Vagina (tissue), 2 donors: ENCODE results near the gene NCR3LG1. TPM values are rescaled to one million over a fixed set of nuclear protein-coding genes. Genes with fewer than 3 reads are reported as not detected.
A peak's percentile ranks its signal among the peaks of the same experiment; 100 is the strongest.

Experiments
- DNase-seq, 2 donors: peaks; one replicate each; pipeline ENCODE4 v3.0.0-alpha.2; 2017; ENCODE audit errors: extremely low spot score in 2 of 2
- H3K27ac ChIP-seq: fragments of 200-600 bp; sonication (generic); one replicate; pipeline ENCODE4 v1.5.1; 2019
- H3K27me3 ChIP-seq: fragments of 200-600 bp; sonication (generic); one replicate; pipeline ENCODE4 v1.5.1; 2019
- H3K36me3 ChIP-seq, 2 donors: fragments of 200-600 bp; sonication (generic); one replicate each; pipeline ENCODE4 v1.5.1; 2017 to 2019
- H3K4me1 ChIP-seq: fragments of 200-600 bp; sonication (generic); one replicate; pipeline ENCODE4 v1.5.1; 2019
- H3K4me3 ChIP-seq, 2 donors: fragments of 200-600 bp; sonication (generic); 1 replicate in 1 of 2; 2 replicates in 1 of 2; pipeline ENCODE4 v1.5.1; 2016 to 2019
- H3K9me3 ChIP-seq: fragments of 200-600 bp; sonication (generic); one replicate; pipeline ENCODE4 v1.5.1; 2019
- POLR2A ChIP-seq, 2 donors: fragments of 450-650 bp; IDR thresholded peaks; one replicate each; pipeline ENCODE4 v1.6.1; 2017; ENCODE audit warnings: antibody characterized with exemption in 2 of 2, mild to moderate bottlenecking in 2 of 2, moderate library complexity in 2 of 2
- POLR2AphosphoS5 ChIP-seq, 2 donors: sonication (generic); formaldehyde crosslinking; IDR thresholded peaks; one replicate each; pipeline ENCODE4 v1.9.0; 2017; ENCODE audit warnings: antibody characterized with exemption in 2 of 2, mild to moderate bottlenecking in 2 of 2, low read depth in 1 of 2; ENCODE audit not compliant: insufficient read depth in 1 of 2
- intact Hi-C: fragments of 100-400 bp; cut with DNase I; formaldehyde crosslinking; loops from one replicate; pipeline ENCODE4 v1.15.1; 2023
- total RNA-seq: library from RNA; depleted of rRNA; stranded (reverse); fragments of >200 nt; gene quantifications from one replicate; pipeline ENCODE4 v1.2.3, GENCODE V29; 2016
- TF ChIP-seq, protein P1 (sequence below), 3 experiments: fragments of 450-650 bp in 2 of 3; fragments of 200-600 bp in 1 of 3; sonication (generic) in 1 of 3; IDR thresholded peaks; one replicate each; pipeline ENCODE4 v1.5.1; 2017 to 2019; ENCODE audit warnings: antibody characterized with exemption in 3 of 3, mild to moderate bottlenecking in 2 of 3, moderate library complexity in 2 of 3

The NCR3LG1 gene, protein sequence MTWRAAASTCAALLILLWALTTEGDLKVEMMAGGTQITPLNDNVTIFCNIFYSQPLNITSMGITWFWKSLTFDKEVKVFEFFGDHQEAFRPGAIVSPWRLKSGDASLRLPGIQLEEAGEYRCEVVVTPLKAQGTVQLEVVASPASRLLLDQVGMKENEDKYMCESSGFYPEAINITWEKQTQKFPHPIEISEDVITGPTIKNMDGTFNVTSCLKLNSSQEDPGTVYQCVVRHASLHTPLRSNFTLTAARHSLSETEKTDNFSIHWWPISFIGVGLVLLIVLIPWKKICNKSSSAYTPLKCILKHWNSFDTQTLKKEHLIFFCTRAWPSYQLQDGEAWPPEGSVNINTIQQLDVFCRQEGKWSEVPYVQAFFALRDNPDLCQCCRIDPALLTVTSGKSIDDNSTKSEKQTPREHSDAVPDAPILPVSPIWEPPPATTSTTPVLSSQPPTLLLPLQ
- total RNA-seq, result 2.2 TPM

DNA sequence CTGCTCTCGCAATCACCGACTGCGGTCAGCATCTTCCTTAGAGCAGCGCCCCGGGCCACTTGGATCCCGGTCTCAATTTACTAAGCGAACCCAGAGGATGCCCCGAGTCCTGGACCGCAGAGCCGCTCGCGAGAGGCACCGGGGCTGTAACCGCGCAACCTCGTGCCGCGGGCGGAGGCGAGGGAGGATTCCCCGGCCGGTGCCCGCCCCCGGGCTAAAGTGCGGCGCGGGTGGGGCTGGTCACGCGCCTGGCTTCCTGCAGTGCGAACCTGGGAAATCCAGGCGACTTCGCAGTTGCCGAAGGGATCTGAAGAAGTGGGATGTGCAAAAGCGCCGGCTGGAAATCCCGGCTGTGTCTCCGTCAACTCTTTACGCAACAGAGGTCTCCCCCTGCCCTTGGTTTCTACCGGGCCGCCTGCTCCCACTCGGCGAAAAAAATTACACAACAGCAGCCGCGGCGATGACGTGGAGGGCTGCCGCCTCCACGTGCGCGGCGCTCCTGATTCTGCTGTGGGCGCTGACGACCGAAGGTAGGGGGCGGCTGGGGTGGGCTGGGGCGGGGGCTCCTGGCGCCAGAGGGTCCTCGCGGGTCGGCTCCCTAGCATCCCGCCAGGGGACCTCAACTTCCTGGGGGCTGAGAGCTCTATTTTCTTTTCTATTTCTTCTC lies at the start of gene NCR3LG1:
Gene NCR3LG1 (plus strand): TSS at position 291 of the 667 bp plus-strand sequence. CDS start 170 bp downstream, at position 461.
- peak within 1 kb of the TSS; percentile 71 for H3K27ac ChIP-seq
- TF ChIP-seq, protein P1, sequence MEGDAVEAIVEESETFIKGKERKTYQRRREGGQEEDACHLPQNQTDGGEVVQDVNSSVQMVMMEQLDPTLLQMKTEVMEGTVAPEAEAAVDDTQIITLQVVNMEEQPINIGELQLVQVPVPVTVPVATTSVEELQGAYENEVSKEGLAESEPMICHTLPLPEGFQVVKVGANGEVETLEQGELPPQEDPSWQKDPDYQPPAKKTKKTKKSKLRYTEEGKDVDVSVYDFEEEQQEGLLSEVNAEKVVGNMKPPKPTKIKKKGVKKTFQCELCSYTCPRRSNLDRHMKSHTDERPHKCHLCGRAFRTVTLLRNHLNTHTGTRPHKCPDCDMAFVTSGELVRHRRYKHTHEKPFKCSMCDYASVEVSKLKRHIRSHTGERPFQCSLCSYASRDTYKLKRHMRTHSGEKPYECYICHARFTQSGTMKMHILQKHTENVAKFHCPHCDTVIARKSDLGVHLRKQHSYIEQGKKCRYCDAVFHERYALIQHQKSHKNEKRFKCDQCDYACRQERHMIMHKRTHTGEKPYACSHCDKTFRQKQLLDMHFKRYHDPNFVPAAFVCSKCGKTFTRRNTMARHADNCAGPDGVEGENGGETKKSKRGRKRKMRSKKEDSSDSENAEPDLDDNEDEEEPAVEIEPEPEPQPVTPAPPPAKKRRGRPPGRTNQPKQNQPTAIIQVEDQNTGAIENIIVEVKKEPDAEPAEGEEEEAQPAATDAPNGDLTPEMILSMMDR (IDR thresholded peaks at IDR 0.05), result no peak
- TF ChIP-seq POLR2A (IDR thresholded peaks at IDR 0.05), result no peak
- peak; percentile 18 to 72 for TF ChIP-seq POLR2AphosphoS5 (IDR thresholded peaks at IDR 0.05; ENCODE audit: insufficient read depth in 1 of 2, low read depth in 1 of 2)
- intact Hi-C loops, result no loop called here
- no peaks in the 10 kb centered on the region for H3K9me3 ChIP-seq
- no peaks in the 10 kb centered on the region for H3K36me3 ChIP-seq
- DNase-seq, result no peak
- H3K4me3 ChIP-seq, result peak within 1 kb of the TSS; percentile 56 to 66
- H3K27me3 ChIP-seq, result no peaks in the 10 kb centered on the region
- peaks cover 25% of the 10 kb centered on the region for H3K4me1 ChIP-seq

DNA sequence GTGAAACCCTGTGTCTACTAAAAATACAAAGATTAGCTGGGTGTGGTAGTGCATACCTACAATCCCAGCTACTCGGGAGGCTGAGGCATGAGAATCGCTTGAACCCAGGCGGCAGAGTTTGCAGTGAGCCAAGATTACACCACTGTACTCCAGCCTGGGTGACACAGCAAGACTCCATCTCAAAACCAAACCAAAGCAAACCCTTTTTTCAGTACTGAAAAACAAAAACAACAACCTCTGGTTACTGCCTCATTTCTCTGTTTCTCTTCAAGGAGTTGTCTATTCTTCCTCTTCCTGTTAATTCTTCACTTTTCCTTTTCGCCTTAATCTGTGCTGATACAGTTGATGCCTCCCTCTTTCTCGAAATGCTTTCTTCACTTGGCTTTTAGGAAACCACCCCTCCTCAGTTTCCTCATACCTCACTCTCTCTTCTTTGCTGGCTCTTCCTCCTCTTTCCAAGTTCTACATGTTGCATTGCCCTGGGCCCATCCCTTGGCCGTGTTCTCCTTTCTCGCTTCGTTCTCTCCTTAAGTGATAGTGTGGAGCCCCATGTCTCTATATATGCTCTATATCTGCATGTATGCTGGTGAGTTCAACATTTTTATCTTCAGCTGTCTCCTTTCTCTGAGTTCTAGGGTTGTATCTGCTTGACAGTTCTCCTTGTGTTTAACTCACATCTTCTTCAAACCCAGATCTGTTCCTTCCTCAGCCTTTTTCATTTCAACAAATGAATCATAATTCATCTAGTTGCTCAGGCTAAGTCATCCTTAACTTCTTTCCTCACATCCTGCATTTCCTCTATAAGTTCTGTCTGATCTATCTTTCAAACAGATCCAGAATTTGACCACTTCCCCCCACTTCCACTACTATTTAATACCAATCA lies 38.0 kb upstream of the NCR3LG1 start:
- intact Hi-C loops, result no loop called here
- Histone ChIP-seq H3K36me3 (peaks cover 0 to 25% of the 10 kb centered on the region in 2 donors), H3K27ac (peak overlapping the region; percentile 39)

DNA sequence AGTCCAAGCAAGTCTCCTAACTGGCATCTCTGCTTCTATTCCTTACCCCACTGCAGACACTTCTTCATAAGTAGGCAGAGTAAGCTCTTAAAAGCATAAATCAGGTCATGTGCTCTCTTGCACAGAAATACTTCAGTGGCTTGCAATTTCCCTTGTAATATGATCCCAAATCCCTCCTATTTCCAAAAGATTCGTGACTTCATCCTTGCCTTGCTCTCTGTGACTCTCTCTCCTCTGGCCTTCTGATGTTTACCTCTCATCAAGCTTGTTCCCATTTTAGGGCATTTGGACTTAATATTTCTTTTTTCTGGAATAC lies 37.4 kb upstream of the NCR3LG1 start:
- H3K4me3 ChIP-seq, result no peak overlapping the region
- H3K27me3 ChIP-seq, result no peaks in the 10 kb centered on the region
- H3K36me3 ChIP-seq, result peaks cover 0 to 25% of the 10 kb centered on the region in 2 donors
- no peak for DNase-seq
- peaks cover 14% of the 10 kb centered on the region for H3K4me1 ChIP-seq
- H3K9me3 ChIP-seq, result no peaks in the 10 kb centered on the region
- intact Hi-C loops, result no loop called here
- peak overlapping the region; percentile 27 for H3K27ac ChIP-seq
- TF ChIP-seq POLR2A (IDR thresholded peaks at IDR 0.05), result no peak
- TF ChIP-seq, protein P1 (IDR thresholded peaks at IDR 0.05), result no peak
- TF ChIP-seq POLR2AphosphoS5 (IDR thresholded peaks at IDR 0.05; ENCODE audit: insufficient read depth in 1 of 2, low read depth in 1 of 2), result peak in 1 of 2 donors; percentile 66

More for the DNA sequence above, 38.0 kb upstream of the NCR3LG1 start:
- TF ChIP-seq POLR2A (IDR thresholded peaks at IDR 0.05) (no peak), POLR2AphosphoS5 (IDR thresholded peaks at IDR 0.05; ENCODE audit: insufficient read depth in 1 of 2, low read depth in 1 of 2) (no peak)
- TF ChIP-seq, protein P1 (IDR thresholded peaks at IDR 0.05), result no peak
- peaks cover 14% of the 10 kb centered on the region for H3K4me1 ChIP-seq
- DNase-seq, result no peak
- no peaks in the 10 kb centered on the region for H3K9me3 ChIP-seq
- H3K4me3 ChIP-seq, result no peak overlapping the region
- no peaks in the 10 kb centered on the region for H3K27me3 ChIP-seq

DNA sequence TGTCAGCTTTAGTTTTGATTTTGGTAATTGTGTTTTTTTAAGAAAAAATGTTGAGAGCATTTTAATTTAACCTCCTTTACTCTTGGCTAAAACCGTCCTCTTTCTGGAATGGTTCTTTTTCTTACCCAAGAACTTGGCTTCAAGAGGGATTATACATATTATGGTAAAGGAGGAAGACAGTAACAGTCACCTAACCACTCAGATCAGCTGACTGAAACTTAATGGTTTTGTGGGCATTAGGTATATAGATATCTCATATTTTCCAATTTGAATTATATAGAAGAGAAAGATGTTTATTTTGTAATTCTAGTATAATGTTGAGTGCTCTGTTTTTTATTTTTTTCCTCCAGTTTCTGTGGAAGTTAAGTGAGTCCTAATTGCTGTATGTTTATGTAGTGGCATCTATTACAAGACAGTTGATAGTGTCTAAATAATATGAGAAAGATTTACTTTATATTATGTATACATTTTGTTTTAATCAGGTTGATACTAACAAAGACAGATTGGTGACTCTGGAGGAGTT lies 36.6 kb upstream of the NCR3LG1 start:
- peaks cover 14% of the 10 kb centered on the region for H3K4me1 ChIP-seq
- H3K36me3 ChIP-seq, result peaks cover 0 to 25% of the 10 kb centered on the region in 2 donors
- DNase-seq, result no peak
- intact Hi-C loops, result no loop called here
- no peaks in the 10 kb centered on the region for H3K9me3 ChIP-seq
- H3K27me3 ChIP-seq, result no peaks in the 10 kb centered on the region
- no peak overlapping the region for H3K4me3 ChIP-seq
- peak overlapping the region; percentile 27 for H3K27ac ChIP-seq
- TF ChIP-seq POLR2A (IDR thresholded peaks at IDR 0.05) (no peak), POLR2AphosphoS5 (IDR thresholded peaks at IDR 0.05; ENCODE audit: insufficient read depth in 1 of 2, low read depth in 1 of 2) (no peak)
- TF ChIP-seq, protein P1 (IDR thresholded peaks at IDR 0.05), result no peak
